Caki2 (cell line): ENCODE measurements around the gene PATE3. TPM values are rescaled to one million over a fixed set of nuclear protein-coding genes. Genes with fewer than 3 reads are reported as not detected.

ENCODE experiments used
- DNase-seq: peaks from one replicate; pipeline ENCODE4 v3.0.0-alpha.2; 2015; ENCODE audit warnings: low read depth
- in situ Hi-C: cut with HindIII; loops from 2 replicates; pipeline ENCODE4 v1.10.0; 2016; ENCODE audit warnings: low sequenced_read_pairs, low pct_unique_long_range_greater_than_20kb, mixed read lengths
- total RNA-seq: library from RNA; depleted of rRNA; stranded (reverse); fragments of >200 nt; shearing (Covaris generic); gene quantifications from 2 replicates; pipeline ENCODE4 v1.2.3, GENCODE V29; 2014; ENCODE audit warnings: low replicate concordance; rRNA removed

Gene PATE3
- not detected in 2 replicates for total RNA-seq

GRCh38 chr11:125787827-125788226, at the start of gene PATE3:
PATE3 (plus strand) TSS chr11:125788127; CDS start chr11:125788152, 25 bp downstream.
- DNase-seq: no peak
- in situ Hi-C loops: no loop called here

- DNase-seq: no peak
- in situ Hi-C loops: no loop called here
These were observed 47.3 kb upstream of the PATE3 start for GRCh38 chr11:125740617-125741016.

- DNase-seq: no peak
- in situ Hi-C loops: no loop called here
These were observed 44.2 kb upstream of the PATE3 start for GRCh38 chr11:125743681-125744080.

GRCh38 chr11:125745979-125746378, 41.9 kb upstream of the PATE3 start, which contains the start of gene PATE1:
PATE1 (plus strand) TSS chr11:125746279; CDS start chr11:125746305, 26 bp downstream.
- DNase-seq: no peak
- in situ Hi-C loops: no loop called here

- DNase-seq: no peak
- in situ Hi-C loops: no loop called here
These were observed 37.3 kb upstream of the PATE3 start for GRCh38 chr11:125750629-125751028.

- DNase-seq: no peak
- in situ Hi-C loops: no loop called here
These were observed 31.9 kb upstream of the PATE3 start for GRCh38 chr11:125756050-125756449.

GRCh38 chr11:125762445-125762844, 25.5 kb upstream of the PATE3 start:
- in situ Hi-C loops: no loop called here
- no peak for DNase-seq

GRCh38 chr11:125763483-125763882, 24.4 kb upstream of the PATE3 start:
- no peak for DNase-seq
- in situ Hi-C loops: no loop called here

- in situ Hi-C loops: no loop called here
- no peak for DNase-seq
These were observed 21.7 kb upstream of the PATE3 start for GRCh38 chr11:125766251-125766650.

GRCh38 chr11:125768336-125769046, 19.4 kb upstream of the PATE3 start:
- in situ Hi-C loops: no loop called here

GRCh38 chr11:125770583-125770982, 17.3 kb upstream of the PATE3 start:
- in situ Hi-C loops: no loop called here
- no peak for DNase-seq

More at GRCh38 chr11:125768336-125769046, 19.4 kb upstream of the PATE3 start:
- no peak for DNase-seq

GRCh38 chr11:125772834-125773505, 15.0 kb upstream of the PATE3 start:
- no peak for DNase-seq
- in situ Hi-C loops: no loop called here

GRCh38 chr11:125773516-125773915, 14.4 kb upstream of the PATE3 start:
- in situ Hi-C loops: no loop called here
- no peak for DNase-seq

GRCh38 chr11:125777309-125777708, 10.6 kb upstream of the PATE3 start:
- DNase-seq: no peak
- in situ Hi-C loops: no loop called here

- no peak for DNase-seq
These were observed 9.2 kb upstream of the PATE3 start, which contains the start of gene PATE2 for GRCh38 chr11:125778728-125779127. PATE2 (minus strand) TSS chr11:125778828; CDS start chr11:125778773, 55 bp downstream.

GRCh38 chr11:125784678-125785077, 3.2 kb upstream of the PATE3 start:
- in situ Hi-C loops: no loop called here
- no peak for DNase-seq

More at GRCh38 chr11:125778728-125779127, 9.2 kb upstream of the PATE3 start, which contains the start of gene PATE2:
- in situ Hi-C loops: no loop called here

- in situ Hi-C loops: no loop called here
- DNase-seq: no peak
These were observed 2.9 kb downstream of the PATE3 start for GRCh38 chr11:125790825-125791224.

GRCh38 chr11:125797641-125798040, 9.7 kb downstream of the PATE3 start:
- in situ Hi-C loops: no loop called here
- no peak for DNase-seq

GRCh38 chr11:125799808-125800207, 11.9 kb downstream of the PATE3 start:
- no peak for DNase-seq
- in situ Hi-C loops: no loop called here
